ENCODE data around the gene CES2.

Gene CES2

DNA sequence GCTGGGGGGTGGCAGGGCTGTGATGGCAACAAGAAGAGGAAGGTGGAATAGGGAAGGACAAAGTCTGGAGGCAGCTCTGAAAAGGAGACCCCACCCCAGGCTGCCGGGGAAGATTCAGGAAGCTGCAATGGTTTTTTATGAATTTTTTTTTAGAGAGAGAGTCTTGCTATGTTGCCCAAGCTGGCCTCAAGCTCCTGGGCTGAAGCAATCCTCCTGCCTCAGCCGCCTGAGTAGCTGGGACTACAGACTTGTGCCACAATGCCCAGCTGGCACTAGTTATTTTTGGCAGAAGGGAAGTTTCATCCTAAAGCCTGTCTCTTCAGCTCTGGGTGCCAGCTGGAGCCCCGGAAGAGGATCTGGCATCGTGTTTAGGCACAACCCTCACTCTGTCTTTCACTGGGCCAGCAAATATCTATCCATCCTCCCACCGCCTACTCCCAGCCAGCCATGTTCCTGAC, 24.4 kb downstream of the CES2 start:
- Histone ChIP-seq H3K36me3 (ENCODE audit: control insufficient read depth, insufficient read depth, low read length) (no peaks in the 10 kb centered on the region), H3K4me3 (replicated peaks; ENCODE audit: low read depth, low read length) (no peak overlapping the region), H3K27me3 (replicated peaks; ENCODE audit: control insufficient read depth, insufficient read depth, low read length) (no peaks in the 10 kb centered on the region)
- TF ChIP-seq, protein P1, sequence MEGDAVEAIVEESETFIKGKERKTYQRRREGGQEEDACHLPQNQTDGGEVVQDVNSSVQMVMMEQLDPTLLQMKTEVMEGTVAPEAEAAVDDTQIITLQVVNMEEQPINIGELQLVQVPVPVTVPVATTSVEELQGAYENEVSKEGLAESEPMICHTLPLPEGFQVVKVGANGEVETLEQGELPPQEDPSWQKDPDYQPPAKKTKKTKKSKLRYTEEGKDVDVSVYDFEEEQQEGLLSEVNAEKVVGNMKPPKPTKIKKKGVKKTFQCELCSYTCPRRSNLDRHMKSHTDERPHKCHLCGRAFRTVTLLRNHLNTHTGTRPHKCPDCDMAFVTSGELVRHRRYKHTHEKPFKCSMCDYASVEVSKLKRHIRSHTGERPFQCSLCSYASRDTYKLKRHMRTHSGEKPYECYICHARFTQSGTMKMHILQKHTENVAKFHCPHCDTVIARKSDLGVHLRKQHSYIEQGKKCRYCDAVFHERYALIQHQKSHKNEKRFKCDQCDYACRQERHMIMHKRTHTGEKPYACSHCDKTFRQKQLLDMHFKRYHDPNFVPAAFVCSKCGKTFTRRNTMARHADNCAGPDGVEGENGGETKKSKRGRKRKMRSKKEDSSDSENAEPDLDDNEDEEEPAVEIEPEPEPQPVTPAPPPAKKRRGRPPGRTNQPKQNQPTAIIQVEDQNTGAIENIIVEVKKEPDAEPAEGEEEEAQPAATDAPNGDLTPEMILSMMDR (IDR thresholded peaks at IDR 0.05; ENCODE audit: insufficient read depth, low read length, poor library complexity, severe bottlenecking) = no peak
- DNase-seq (ENCODE audit: extremely low read depth, insufficient read length) = no peak

DNA sequence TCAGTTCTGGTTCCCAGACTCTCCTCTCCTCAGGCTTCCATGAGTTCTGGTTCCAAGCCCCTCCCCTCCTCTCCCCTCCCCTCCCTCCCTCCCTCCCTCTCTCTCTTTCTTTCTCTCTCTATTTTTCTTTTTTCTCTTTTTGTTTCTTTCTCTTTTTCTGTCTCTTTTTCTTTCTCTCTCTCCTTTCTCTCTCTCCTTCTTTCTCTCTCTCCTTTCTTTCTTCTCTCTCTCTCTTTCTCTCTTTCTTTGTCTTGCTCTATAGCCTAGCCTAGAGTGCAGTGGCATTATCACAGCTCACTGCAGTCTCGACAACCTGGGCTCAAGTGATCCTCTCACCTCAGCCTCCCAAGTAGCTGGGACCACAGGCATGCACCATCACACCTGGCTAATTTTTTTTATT, 25.0 kb downstream of the CES2 start:
- no peaks in the 10 kb centered on the region for H3K27me3 ChIP-seq (replicated peaks; ENCODE audit: control insufficient read depth, insufficient read depth, low read length)
- no peaks in the 10 kb centered on the region for H3K36me3 ChIP-seq (ENCODE audit: control insufficient read depth, insufficient read depth, low read length)
- no peak overlapping the region for H3K4me3 ChIP-seq (replicated peaks; ENCODE audit: low read depth, low read length)
- TF ChIP-seq, protein P1 (IDR thresholded peaks at IDR 0.05; ENCODE audit: insufficient read depth, low read length, poor library complexity, severe bottlenecking) = no peak
- DNase-seq (ENCODE audit: extremely low read depth, insufficient read length) = no peak

DNA sequence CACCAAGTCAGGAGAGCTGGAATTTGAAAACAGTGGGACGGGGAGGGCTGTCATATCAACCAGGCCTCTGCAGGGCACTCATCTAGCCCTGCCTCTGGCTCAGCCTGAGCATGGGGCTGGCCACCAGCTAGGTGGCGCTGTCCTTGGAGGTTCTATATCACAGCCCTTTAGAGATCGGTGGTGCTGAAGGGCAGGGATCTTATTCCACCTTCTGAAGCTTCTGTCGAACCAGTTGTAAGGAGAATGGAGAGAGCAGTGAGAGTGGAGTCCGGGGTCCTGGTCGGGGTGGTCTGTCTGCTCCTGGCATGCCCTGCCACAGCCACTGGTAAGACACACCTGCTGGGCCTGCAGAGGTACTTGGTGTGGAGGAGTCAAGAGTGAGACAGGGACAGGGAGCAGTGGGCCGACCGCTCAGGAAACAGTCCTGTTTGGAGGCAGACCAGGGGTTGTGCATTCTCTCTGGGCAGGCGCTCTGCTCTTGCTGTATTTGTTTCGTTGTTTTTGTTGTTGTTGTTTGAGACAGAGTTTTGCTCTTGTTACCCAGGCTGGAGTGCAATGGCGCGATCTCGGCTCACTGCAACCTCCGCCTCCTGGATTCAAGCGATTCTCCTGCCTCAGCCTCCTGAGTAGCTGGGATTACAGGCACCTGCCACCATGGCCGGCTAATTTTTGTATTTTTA, 25.9 kb downstream of the CES2 start, which contains the start of gene CES3:
Gene CES3 (plus strand): TSS at position 202 of the 680 bp plus-strand sequence. CDS start 42 bp downstream, at position 244.
- Histone ChIP-seq H3K4me3 (replicated peaks; ENCODE audit: low read depth, low read length) (peak within 1 kb of the TSS; percentile 45), H3K36me3 (ENCODE audit: control insufficient read depth, insufficient read depth, low read length) (no peaks in the 10 kb centered on the region), H3K27me3 (replicated peaks; ENCODE audit: control insufficient read depth, insufficient read depth, low read length) (no peaks in the 10 kb centered on the region)
- TF ChIP-seq, protein P1 (IDR thresholded peaks at IDR 0.05; ENCODE audit: insufficient read depth, low read length, poor library complexity, severe bottlenecking) = peak; percentile 91
- peak; percentile 62 for DNase-seq (ENCODE audit: extremely low read depth, insufficient read length)

DNA sequence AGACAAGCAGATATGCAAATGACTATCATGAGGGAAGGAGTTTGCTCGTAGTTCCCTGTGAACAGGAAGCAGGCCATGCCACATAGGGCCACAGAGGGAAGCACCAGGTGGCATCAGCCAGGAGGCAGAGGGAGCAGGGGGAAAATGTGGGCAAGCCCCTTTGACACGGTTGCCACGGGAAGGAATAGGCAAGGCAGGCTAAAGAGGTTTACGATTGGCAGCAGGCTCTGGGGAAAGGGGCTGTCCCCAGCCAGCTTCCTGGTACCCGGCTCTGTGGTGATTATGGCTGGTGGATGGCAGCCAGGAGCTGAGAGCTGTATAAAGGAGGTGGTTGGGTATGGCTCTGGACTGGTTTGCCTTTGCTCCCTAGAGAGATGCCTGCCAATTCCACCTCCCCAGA, 26.6 kb downstream of the CES2 start:
- Histone ChIP-seq H3K27me3 (replicated peaks; ENCODE audit: control insufficient read depth, insufficient read depth, low read length) (no peaks in the 10 kb centered on the region), H3K4me3 (replicated peaks; ENCODE audit: low read depth, low read length) (no peak overlapping the region), H3K36me3 (ENCODE audit: control insufficient read depth, insufficient read depth, low read length) (no peaks in the 10 kb centered on the region; the same call in 1 of the 2 replicates)
- no peak for DNase-seq (ENCODE audit: extremely low read depth, insufficient read length)
- TF ChIP-seq, protein P1 (IDR thresholded peaks at IDR 0.05; ENCODE audit: insufficient read depth, low read length, poor library complexity, severe bottlenecking) = no peak

DNA sequence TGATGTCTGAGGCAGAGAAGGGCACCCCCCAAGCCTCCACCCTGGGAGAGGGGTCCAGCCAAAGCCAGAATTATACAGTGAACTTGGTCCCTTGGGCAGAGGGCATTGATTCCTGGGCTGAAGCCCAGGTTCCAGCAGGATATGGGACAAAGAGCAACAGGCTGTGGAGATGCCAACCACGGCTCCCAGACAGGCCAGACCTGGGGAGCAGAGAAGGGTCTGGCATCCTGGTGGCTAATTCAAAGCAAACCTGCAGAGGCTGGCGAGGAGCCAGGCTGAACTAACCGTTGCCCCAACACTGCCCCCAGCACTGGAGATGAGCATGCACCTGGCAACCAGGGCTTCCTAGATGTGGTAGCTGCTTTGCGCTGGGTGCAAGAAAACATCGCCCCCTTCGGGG, 28.7 kb downstream of the CES2 start:
- Histone ChIP-seq H3K27me3 (replicated peaks; ENCODE audit: control insufficient read depth, insufficient read depth, low read length) (no peaks in the 10 kb centered on the region), H3K4me3 (replicated peaks; ENCODE audit: low read depth, low read length) (no peak overlapping the region), H3K36me3 (ENCODE audit: control insufficient read depth, insufficient read depth, low read length) (no peaks in the 10 kb centered on the region; the same call in 1 of the 2 replicates)
- no peak for DNase-seq (ENCODE audit: extremely low read depth, insufficient read length)
- TF ChIP-seq, protein P1 (IDR thresholded peaks at IDR 0.05; ENCODE audit: insufficient read depth, low read length, poor library complexity, severe bottlenecking) = no peak
